Activated CD4-positive, CD25-positive, alpha-beta regulatory T cell treated with anti-CD3 and anti-CD28 coated beads, Interleukin-2, amount 50 U/mL, for 24 hours (primary cell): ENCODE results near the gene PCDHGC4.

Experiments
- ATAC-seq, 2 donors: fragments of 150-1000 bp; cut with Tn5 transposase; one replicate each; pipeline ENCODE4 v1.10.0; 2021; ENCODE audit warnings: mild to moderate bottlenecking in 1 of 2, moderate library complexity in 1 of 2

Gene PCDHGC4

DNA sequence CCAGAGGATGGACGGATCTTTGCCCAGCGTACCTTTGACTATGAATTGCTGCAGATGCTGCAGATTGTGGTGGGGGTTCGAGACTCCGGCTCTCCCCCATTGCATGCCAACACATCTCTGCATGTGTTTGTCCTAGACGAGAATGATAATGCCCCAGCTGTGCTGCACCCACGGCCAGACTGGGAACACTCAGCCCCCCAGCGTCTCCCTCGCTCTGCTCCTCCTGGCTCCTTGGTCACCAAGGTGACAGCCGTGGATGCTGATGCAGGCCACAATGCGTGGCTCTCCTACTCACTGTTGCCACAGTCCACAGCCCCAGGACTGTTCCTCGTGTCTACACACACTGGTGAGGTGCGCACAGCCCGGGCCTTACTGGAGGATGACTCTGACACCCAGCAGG is 5.9 kb downstream of the PCDHGC4 start:
- no peak for ATAC-seq

DNA sequence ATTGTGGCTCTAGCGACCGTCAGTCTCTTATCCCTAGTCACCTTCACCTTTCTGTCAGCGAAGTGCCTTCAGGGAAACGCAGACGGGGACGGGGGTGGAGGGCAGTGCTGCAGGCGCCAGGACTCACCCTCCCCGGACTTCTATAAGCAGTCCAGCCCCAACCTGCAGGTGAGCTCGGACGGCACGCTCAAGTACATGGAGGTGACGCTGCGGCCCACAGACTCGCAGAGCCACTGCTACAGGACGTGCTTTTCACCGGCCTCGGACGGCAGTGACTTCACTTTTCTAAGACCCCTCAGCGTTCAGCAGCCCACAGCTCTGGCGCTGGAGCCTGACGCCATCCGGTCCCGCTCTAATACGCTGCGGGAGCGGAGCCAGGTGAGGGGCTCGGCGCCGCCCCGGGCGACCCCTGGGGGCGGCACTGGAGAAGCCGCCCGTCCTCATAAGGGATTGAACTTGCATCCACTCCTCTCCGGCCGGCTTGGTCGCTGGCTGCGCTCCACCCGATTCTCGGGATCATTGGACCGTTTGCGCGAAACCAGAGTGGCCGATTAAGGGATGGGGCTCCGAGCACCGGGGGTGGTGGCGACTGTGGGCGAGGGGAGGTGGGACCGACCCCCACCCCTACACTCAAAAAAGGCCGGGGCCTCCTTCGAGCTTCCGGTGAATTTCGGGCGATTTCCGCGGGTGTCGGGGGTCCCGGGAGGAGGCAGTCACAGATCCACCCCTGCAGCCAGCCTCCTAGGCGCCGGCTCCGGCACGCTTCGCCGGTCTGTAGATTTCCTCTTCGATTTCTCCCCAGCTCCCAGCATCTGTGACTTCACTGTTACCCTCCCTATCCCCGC is 6.7 kb downstream of the PCDHGC4 start:
- peak in 1 of 2 donors; percentile 5 for ATAC-seq

DNA sequence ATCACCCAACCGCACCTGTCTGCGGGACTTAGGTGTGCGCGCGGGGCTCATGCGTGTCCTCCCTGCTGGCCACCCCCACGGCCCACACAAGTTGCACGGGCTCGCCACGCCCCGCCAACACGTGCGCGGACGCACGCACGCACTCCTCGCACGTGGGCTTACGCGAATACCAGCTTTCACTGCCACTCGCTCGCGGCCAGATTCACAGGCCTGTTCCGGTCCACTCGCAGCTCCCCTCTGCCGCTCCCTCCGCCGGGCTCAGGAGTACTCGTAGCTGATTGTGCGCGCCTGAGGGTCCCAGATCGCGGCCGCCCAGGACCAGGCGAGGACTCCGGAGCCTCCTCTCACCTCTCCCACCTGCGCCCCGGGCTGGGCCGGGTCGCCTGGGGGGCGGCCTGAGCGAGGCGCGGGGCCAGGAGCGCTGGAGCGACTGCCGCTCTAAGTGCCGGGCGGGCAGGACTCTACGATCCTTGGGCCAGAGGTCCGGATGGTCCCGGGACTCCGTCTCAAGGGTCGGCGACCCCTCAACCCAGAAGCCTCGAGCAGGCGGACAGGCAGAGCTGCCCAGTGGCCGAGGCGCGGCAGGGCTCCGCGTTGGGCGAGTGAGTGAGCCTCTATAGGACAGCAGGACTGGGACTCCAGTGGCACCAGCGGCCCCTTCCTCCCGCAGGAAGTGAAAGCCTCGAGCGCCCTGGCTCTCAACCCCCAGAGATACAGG is 7.5 kb downstream of the PCDHGC4 start:
- peak; percentile 44 to 49 for ATAC-seq

DNA sequence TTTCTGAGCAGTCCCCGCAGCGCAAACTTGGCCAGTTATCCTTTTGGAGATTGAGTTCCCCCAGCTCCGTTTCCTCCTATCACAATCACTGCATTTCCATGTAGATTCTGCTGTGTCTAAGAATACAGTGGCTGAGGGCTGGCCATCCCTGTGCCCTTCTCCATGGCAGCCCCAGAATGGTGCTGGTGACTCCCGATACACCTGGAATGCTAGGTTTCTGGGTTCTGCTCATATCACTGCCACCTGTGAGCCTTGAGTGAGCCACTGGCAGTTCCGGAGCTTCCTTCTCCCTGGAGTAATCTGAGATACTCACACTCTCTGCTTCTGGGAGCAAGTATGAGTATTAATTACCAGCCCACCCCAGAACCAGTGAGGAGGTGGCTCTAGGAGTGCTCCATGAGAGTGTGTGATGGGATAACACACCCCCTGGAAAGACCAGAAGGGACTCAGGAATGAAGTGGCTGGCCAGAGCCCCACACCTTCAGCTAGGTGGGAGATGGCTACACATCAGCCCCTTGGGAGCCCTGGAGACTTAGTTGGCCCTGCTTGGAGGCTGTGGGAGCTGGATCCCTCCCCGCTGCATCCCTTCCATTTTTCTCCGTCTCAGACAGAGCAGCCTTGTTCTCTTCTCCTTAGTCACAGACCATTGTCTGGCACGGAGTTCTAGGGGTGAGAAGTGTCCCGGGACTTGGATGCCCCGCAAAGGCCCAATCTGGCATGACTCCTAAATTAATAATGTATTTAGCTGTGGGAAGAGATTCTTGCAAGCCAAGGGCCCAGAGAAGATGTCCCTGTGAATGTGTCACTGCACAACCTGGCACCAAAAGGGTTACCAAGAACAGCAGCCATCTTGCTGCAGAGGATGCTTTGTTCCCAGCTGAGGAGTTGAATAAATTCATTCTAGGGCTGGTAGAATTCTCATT is 8.9 kb downstream of the PCDHGC4 start:
- no peak for ATAC-seq

DNA sequence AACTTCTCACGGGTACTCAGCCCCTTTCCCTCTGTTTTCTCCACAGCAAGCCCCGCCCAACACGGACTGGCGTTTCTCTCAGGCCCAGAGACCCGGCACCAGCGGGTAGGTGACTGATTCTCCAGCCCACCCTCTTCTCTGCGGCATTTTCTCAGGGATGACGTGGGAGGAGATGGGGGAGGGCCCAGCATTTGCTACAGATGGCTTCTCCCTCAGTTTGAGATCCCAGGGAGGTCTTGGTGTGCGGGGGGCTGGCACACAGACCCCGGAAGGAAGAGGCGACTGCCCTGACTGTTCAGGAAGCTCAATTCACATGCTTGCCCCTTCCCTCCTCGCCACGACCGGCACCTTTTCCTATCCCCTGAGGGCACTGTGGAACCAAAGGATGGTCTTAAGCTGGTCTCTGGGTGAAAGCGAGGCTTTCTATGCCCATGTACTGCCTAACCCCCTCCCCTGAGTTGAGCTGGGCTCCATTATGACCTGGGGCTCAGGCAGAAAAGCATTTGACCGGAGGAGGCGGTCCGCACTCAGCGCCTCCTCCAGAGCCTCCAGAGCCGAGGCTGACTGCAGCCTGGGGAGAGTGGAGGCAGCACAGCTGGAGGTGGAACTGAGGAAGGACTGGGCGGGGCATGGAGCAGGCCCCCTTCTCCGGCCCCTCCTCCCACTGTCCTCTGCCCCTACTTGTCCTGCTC is 10.1 kb downstream of the PCDHGC4 start:
- no peak for ATAC-seq

DNA sequence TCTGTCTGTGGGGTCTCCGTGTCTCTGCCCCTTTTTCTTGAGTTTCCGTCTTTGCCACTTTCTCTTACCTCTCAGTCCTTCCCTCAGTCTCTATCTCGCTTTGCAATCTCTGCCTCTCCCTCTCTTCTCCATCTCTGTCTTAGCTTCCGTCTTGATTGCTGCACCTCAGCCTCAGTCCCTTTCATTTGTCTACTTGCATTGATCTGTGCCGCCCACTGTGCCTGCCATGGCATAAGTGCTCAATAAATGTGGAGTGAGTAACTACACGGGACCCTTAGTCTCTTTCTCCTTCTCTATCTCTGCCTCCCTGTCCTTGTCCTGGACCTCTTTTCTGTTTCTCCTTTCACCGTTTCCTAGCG is 10.6 kb downstream of the PCDHGC4 start:
- no peak for ATAC-seq

DNA sequence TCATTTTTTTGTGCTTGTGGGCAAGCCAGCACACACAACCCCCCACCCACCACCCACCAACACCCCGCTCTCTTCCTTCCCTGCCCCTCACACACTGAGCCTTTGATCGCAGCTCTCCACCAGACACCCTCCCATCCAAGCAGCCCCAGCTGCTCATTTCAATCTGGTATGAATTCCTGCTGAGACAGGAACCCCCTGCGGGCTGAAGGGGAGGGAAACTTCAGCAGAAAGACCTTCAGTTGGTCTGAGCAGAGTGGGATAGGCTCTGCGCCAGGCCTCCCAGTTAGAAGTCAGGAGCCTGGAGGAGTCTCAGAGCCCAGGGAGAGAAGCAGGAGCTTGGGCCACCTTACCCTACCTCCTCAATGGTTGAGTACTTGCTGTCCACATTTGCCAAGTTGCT is 11.2 kb downstream of the PCDHGC4 start:
- ATAC-seq, result no peak

DNA sequence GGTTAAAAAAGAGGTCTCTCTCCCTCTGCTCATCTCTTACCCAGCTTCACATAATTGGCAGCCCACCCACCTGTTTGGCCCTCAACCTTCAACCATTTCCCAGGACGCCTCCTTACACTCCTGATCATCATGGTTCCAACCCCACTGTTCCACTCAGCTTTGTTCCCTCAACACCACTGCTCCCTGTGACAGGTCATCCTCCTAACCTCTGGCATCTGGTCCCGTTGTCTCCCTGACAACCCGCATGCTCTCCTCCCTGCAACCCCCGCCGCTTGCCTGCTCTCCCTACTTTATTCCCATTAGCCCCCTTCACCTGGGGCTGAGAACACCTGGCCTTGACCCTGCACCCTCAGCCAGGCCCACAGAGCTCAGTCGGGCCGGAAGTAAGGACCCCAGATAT is 16.9 kb downstream of the PCDHGC4 start:
- no peak for ATAC-seq

DNA sequence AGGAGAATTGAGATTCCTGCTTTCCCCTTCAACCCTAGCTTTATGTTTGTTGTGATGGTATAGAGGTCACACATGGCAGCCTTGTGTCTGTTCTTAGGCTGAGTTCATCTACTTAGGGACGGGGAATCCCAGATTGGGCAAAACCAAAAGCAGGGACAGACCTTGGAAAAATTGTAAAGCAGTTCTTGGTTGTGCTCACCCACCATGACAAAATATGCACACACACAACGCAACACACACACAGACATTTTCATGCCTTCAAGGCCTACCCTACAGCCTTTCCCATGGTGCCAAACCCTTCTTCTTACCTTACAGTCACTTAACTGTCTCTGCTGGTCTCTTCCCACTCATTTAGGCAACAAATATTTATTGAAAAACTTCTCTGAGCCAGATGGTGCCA is 18.9 kb downstream of the PCDHGC4 start:
- no peak for ATAC-seq

DNA sequence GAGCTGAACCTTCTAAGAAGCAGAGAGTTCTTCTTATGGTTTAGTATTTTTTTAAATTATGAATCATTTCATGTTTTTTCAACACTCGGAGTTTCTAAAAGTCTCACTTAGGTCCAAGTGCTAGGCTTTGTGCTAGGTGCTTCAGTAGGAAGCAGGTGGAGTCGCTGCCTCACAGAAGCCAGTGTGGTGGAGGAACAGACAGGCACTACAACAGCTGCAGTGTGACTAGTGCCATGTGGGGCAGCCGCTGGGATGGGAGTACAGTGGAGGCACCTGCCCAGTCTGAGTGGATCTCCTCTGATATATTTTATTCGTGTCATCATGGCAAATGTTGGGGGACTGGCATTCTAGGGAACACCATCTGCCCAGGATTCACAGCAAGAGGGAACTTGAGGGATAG is 19.4 kb downstream of the PCDHGC4 start:
- ATAC-seq, result no peak

DNA sequence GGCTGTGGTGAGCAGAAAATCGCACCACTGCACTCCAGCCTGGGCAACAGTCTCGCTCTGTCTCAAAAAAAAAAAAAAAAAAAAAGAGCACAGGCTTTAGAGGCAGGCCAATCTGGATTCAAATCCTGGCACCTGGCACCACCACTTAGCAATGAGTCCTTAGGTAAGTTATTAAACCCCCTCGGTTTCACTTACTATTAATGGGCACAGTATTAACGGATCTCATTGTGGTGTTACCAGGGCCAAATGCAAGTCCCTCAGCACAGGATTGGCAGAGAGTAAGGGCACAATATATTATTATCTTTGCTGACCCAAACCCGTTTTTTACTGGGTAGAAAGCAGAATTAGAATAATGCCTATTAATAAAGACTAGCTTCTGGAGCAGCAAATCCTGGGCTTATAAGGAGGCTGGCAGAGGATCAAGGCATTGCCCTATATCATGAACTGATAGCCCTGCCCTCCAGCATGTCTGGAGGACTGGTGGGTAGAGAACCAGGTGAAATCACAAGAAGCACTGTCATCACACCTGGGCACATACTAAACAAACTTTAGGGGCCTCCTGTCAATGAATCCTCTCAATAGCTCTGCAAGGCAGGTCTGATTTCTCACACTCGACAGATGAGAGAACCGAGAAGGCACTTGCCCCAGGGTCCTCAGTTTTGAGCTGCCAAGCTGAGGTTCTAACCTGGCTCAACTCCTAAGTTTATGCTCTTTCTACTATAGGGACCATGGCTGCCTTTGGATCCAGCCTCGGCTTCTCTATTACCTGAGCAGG is 21.7 kb downstream of the PCDHGC4 start:
- ATAC-seq, result no peak

DNA sequence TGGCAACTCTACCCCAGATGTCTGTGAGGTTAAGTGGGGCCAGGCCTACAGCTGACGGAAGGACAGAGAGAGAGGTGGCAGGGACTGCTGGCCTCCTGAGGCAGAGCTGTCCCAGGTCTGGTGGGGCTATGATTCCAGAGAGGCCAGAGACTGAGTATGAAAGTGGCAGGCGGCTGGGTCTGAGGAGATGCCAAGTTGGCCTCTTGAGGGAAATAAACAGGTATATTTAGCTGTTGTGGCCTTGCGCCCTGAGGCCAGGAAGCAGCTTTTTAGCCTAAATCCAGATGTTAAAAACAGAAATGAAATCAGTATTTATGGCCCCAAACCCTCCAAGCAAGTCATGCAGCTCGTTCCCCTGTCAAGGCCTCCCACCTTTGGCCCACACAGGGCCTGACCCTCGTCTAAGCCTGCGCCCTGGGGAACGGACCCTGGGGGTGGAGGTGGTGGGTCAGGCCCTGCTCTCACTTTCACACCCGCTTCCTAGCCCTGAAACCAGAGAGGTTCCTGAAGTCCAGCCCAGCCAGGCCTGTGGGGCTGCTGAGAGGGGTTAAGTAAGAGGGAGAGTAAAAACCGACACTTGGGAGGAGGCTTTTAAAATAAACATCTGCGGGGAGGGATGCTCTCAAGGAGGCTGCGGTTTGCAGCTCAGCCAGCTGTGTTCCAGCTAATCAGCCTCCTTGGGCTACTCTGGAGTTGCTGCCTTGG is 22.7 kb downstream of the PCDHGC4 start:
- ATAC-seq, result no peak

DNA sequence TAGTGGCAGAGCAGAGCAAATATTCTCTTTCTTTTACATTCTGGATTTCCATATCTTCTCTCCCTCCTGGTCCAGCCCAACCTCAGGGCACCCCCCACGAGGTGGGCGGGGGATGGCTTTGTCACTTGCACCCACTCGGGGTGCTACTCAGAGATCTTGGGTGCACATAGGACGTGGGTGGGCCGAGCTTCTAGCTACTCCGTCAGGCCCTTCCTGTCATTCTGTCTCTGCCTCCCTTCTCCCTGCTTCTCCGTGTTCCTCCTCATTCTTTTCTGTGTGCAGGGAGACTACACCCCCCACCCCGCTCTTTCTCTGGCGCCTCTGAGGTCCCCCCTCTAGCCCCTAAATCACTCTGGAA is 23.6 kb downstream of the PCDHGC4 start:
- ATAC-seq, result no peak

DNA sequence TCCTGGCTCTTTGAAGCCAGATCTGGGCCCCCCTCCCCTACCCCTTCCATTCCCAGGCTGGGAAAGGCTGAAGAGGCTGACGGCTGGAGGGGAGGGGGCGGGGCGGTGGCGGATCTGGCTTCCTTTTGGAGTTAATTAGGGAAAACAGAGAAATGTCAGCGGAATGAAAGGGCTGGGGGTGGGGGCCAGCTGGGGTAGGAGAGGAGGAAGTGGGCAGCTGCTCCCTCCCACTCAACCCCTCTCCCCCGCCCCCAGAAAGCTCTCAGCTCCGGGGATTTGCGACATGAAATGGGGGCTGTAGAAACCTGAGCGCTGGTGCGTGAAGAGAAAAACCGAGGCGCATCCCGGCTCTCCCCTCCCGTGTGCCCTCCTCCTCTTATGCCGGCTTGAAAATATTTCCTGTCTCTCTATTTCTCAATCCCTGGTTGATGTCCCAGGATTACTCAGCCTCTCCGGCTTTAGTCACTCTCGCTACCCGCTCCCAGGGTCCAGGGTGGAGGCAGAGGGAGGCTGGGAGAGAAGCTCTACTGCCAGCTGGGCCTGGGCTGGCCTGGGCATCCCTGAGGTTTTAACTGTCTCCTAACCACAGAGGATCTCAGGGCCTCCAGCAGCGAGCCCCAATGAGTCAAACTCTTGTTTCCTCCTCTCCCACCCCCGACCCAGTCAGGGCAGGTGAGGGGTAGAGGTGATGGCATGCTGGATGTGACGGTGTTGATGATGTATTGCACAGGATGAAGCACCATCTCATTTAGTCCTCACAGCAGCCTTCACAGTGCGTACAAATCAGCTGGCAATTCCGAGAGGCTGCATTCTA is 24.2 kb downstream of the PCDHGC4 start:
- ATAC-seq, result no peak

DNA sequence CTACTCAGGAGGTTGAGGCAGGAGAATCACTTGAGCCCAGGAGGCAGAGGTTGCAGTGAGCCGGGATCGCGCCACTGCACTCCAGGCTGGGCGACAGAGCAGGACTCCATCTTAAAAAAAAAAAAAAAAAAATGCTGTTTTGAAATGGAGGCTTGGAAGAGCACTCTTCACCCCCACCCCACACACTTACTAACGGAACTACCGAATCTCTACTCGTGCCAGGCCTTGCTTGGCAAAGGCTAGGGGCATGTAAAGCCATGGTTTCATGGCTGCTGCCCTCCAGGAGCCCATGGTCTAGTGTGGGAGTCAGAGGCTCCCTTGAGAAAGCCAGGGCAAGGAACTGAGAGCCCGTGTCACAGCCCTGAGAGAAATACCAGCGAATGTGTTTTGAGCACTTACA is 25.3 kb downstream of the PCDHGC4 start:
- ATAC-seq, result no peak

DNA sequence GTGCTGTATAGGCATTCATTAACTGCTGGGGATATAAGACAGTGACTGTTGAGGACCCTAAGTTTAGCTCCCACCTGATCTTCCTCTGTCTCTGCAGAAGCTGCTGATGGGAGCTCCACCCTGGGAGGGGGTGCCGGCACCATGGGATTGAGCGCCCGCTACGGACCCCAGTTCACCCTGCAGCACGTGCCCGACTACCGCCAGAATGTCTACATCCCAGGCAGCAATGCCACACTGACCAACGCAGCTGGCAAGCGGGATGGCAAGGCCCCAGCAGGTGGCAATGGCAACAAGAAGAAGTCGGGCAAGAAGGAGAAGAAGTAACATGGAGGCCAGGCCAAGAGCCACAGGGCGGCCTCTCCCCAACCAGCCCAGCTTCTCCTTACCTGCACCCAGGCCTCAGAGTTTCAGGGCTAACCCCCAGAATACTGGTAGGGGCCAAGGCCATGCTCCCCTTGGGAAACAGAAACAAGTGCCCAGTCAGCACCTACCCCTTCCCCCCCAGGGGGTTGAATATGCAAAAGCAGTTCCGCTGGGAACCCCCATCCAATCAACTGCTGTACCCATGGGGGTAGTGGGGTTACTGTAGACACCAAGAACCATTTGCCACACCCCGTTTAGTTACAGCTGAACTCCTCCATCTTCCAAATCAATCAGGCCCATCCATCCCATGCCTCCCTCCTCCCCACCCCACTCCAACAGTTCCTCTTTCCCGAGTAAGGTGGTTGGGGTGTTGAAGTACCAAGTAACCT is 26.2 kb downstream of the PCDHGC4 start:
- ATAC-seq, result no peak

DNA sequence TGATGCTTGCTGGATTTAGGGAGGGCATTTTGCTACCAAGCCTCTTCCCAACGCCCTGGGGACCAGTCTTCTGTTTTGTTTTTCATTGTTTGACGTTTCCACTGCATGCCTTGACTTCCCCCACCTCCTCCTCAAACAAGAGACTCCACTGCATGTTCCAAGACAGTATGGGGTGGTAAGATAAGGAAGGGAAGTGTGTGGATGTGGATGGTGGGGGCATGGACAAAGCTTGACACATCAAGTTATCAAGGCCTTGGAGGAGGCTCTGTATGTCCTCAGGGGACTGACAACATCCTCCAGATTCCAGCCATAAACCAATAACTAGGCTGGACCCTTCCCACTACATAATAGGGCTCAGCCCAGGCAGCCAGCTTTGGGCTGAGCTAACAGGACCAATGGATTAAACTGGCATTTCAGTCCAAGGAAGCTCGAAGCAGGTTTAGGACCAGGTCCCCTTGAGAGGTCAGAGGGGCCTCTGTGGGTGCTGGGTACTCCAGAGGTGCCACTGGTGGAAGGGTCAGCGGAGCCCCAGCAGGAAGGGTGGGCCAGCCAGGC is 27.0 kb downstream of the PCDHGC4 start:
- no peak for ATAC-seq

DNA sequence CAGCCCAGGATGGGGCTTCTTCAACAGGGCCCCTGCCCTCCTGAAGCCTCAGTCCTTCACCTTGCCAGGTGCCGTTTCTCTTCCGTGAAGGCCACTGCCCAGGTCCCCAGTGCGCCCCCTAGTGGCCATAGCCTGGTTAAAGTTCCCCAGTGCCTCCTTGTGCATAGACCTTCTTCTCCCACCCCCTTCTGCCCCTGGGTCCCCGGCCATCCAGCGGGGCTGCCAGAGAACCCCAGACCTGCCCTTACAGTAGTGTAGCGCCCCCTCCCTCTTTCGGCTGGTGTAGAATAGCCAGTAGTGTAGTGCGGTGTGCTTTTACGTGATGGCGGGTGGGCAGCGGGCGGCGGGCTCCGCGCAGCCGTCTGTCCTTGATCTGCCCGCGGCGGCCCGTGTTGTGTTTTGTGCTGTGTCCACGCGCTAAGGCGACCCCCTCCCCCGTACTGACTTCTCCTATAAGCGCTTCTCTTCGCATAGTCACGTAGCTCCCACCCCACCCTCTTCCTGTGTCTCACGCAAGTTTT is 27.6 kb downstream of the PCDHGC4 start:
- ATAC-seq, result peak; percentile 40 to 43
